Globus pallidus (tissue), 1 donor: ENCODE results near the gene USP6NL.
A peak's percentile ranks its signal among the peaks of the same experiment; 100 is the strongest.

Experiments
- DNase-seq: peaks from one replicate; pipeline ENCODE4 v3.0.0-alpha.2; 2015; ENCODE audit warnings: low spot score

The USP6NL gene

DNA sequence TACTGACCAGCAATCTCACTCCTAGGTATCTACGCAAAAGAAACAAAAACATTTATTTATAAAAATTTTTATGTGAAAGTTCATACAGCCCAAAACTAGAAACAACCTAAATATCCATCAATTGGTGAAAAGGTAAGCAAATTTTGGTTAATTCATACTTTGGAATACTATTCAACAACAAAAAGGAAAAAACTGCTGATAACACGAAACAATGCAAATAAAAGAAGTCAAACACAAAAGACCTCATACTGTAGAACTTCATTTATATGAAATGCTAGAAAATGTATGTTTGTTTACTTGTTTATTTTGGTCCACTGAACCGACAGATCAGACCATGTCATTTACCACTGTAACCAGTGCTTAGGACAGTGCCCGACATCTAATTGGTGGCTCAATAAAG is 60.3 kb downstream of the USP6NL start:
- DNase-seq = no peak

GRCh38 chr10:11548768-11549099 is 62.7 kb downstream of the USP6NL start:
- no peak for DNase-seq

- DNase-seq = no peak
Observed at GRCh38 chr10:11548065-11548767, 63.2 kb downstream of the USP6NL start.

- DNase-seq = no peak
Observed at GRCh38 chr10:11546581-11546980, 64.9 kb downstream of the USP6NL start.

GRCh38 chr10:11541296-11541695 is 70.2 kb downstream of the USP6NL start:
- no peak for DNase-seq

GRCh38 chr10:11539191-11539868 is 72.1 kb downstream of the USP6NL start:
- DNase-seq = no peak

GRCh38 chr10:11538834-11539190 is 72.6 kb downstream of the USP6NL start:
- DNase-seq = no peak

- no peak for DNase-seq
Observed at GRCh38 chr10:11536228-11536627, 75.2 kb downstream of the USP6NL start.

DNA sequence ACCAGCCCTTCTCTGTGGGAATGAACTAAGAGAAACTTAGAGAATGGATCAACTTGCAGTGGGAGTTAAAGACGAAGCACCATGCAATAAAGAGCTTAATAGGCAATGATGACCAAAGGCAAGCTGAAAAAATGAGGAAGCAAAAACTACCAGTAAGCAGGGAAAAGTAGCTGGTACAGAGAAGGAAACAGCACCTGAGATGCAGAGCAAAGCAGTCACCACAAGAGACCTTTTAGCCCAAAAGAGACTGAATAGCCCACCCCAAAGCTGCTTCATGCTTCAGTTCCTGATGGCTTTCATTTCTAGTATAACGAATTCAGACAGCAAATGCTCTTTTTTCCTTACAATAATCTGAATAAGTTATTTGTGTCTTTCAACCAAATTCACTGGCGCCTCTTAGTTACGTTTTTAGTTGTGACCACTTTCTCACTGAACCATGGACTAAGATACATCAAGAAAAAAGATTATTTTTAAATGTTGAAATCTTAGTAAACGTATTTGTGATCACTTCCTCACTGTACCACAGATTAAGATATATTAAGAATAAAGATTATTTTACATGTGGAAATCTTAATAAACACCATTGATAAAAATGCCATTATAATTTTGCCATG is 76.0 kb downstream of the USP6NL start:
- no peak for DNase-seq

DNA sequence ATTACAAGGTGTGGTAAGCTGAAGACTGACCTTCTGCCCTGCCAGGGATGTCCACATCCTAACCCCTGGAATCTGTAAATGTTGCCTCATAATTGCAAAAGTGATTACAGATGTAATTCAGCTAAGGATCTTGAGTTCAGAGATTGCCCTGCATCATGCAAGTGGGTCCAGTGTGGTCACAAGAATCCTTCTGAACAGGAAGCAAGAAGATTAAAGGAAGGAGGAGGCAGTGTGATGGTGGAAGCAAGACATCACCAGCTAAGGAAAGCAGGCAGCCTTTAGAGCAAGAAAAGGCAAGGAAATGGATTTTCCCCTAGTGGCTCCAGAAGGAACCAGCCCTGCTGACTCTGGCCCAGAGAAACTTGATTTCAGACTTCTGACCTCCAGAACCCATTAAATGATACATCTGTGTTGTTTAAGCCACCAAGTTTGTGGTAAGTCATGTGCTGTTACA is 78.1 kb downstream of the USP6NL start:
- no peak for DNase-seq

GRCh38 chr10:11532306-11532705 is 79.1 kb downstream of the USP6NL start:
- DNase-seq = peak; percentile 57

GRCh38 chr10:11530806-11531205 is 80.6 kb downstream of the USP6NL start:
- no peak for DNase-seq

DNA sequence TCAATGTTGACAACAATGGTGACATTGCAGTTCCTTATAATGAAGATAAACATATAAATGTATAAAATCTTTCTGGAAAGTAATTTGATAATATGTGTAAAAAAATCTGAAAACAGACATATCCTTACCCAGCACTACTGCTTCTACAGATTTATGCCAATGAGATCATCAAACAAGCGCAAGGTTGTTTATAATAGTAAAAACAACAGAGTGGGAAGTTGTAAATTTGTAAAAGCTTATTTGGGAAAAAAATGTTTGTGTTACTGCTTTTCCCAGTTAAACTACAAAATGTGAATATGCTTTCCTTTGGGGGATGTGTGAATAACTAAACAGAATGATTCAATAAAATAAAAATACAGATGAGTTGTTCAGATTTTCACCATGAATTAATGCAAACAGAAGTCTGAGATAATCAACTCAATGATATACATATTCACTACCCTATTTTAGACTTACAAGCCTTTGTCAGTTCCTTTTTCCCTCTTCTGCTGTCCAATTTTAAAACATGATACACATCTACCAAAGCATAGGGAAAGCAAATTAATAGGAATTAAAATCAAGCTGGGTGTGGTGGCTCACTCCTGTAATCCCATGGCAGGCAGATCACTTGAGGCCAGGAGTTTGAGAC is 82.1 kb downstream of the USP6NL start:
- no peak for DNase-seq

DNA sequence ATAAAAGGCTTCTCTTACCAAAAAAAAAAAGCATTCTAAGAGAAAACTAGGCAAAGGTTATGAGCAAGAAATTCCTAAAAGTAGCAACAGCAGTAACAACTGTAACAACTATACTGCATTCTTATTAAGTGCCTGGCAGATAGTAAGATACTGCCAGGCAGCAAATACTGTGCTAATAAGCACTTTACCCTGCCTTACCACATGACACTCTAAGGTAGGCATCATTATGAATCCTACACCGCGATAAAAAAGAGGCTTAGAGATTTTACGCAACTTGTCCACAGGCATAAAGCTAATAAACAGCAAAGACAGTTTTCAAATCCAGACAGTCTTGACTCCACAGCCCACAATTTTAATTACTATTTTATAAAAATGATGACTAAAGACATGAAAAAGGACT is 83.2 kb downstream of the USP6NL start:
- no peak for DNase-seq

DNA sequence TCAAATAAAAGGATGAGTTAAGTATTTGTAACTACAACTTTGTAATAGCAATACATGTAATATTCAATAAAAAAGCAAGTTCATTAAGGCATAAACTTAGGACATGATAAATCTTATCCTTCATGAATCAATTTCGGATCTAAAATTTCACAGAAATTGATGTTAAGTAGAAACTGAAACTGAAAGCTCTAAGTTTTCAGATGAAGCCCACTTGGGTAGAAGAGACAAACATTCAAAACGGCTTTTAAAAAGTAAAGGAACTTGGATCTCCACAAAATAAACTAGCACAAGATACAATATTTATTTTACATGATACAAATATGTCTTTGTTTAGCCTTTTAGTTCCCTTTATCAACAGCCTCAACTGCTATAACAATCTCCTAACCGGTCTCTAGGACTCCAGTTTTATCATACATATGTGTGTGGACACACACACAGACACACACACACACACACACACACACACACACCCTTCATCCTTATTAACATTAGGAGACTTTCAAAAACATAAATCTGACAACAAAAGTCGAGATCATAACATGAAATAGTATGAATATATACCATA is 83.7 kb downstream of the USP6NL start:
- no peak for DNase-seq

GRCh38 chr10:11527068-11527467 is 84.4 kb downstream of the USP6NL start:
- no peak for DNase-seq

DNA sequence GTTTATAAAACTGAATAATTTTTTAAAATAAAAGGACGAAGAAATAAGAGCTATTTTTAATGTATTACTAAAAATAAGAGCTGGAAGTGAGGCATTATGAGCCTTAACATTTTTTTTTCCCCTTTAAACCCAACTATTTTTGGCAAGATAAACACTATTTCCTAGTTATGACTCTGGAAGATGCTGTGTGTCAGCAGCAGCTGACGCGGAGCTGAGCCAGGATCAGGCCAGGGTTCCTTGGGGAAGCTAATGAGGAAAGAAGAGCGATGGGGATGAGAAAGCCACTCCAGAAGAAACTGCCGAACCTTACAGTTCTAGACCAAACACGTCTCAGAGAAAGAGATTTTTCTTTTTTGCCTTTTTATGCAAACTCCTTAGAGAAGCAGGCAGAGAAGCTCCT is 85.9 kb downstream of the USP6NL start:
- DNase-seq = no peak

GRCh38 chr10:11522821-11523245 is 88.6 kb downstream of the USP6NL start:
- no peak for DNase-seq

- no peak for DNase-seq
Observed at GRCh38 chr10:11521860-11522259, 89.6 kb downstream of the USP6NL start.

- DNase-seq = no peak
Observed at GRCh38 chr10:11520892-11521291, 90.6 kb downstream of the USP6NL start.

DNA sequence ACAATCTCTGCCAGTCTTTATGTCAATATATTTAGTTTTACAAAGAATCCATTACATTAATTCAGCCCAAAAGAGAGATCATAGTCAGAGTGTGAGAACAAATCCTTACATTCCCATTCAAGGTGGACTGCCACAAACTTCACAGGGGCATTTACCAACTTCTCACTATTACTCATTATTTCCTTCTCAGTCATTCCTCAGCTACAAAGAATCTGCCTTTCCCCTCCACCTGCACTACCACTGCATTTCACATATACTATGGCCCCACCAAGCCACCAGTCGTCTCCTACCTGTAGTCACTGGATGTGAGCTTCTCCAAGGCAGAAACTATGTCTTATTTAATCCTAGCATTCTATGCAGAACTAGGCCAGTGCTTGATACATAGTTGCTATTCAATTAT is 94.3 kb downstream of the USP6NL start:
- DNase-seq = no peak

- no peak for DNase-seq
Observed at GRCh38 chr10:11516431-11516746, 95.1 kb downstream of the USP6NL start.
